ENCODE results near the gene IL2RA.

GRCh38 chr10:6071181-6072175, 9.3 kb upstream of the IL2RA start:
- TF ChIP-seq, protein P1, sequence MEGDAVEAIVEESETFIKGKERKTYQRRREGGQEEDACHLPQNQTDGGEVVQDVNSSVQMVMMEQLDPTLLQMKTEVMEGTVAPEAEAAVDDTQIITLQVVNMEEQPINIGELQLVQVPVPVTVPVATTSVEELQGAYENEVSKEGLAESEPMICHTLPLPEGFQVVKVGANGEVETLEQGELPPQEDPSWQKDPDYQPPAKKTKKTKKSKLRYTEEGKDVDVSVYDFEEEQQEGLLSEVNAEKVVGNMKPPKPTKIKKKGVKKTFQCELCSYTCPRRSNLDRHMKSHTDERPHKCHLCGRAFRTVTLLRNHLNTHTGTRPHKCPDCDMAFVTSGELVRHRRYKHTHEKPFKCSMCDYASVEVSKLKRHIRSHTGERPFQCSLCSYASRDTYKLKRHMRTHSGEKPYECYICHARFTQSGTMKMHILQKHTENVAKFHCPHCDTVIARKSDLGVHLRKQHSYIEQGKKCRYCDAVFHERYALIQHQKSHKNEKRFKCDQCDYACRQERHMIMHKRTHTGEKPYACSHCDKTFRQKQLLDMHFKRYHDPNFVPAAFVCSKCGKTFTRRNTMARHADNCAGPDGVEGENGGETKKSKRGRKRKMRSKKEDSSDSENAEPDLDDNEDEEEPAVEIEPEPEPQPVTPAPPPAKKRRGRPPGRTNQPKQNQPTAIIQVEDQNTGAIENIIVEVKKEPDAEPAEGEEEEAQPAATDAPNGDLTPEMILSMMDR (IDR thresholded peaks at IDR 0.05; ENCODE audit: extremely low read depth in 1 of 2, insufficient read depth in 1 of 2, low read depth in 1 of 2, low read length in 2 of 2), result no peak
- TF ChIP-seq, protein P2, sequence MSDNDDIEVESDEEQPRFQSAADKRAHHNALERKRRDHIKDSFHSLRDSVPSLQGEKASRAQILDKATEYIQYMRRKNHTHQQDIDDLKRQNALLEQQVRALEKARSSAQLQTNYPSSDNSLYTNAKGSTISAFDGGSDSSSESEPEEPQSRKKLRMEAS (IDR thresholded peaks at IDR 0.05; ENCODE audit: insufficient read depth, insufficient read length), result no peak
- no peak for TF ChIP-seq EZH2 (IDR thresholded peaks at IDR 0.05; ENCODE audit: borderline replicate concordance, low read depth, low read length, severe bottlenecking)
- no peak for TF ChIP-seq POLR2AphosphoS5 (IDR thresholded peaks at IDR 0.05; ENCODE audit: insufficient read depth, low read depth, low read length)

Data from endothelial cell of umbilical vein (primary cell).